Measurements from ENCODE around the gene KCNAB2.

The KCNAB2 gene

DNA sequence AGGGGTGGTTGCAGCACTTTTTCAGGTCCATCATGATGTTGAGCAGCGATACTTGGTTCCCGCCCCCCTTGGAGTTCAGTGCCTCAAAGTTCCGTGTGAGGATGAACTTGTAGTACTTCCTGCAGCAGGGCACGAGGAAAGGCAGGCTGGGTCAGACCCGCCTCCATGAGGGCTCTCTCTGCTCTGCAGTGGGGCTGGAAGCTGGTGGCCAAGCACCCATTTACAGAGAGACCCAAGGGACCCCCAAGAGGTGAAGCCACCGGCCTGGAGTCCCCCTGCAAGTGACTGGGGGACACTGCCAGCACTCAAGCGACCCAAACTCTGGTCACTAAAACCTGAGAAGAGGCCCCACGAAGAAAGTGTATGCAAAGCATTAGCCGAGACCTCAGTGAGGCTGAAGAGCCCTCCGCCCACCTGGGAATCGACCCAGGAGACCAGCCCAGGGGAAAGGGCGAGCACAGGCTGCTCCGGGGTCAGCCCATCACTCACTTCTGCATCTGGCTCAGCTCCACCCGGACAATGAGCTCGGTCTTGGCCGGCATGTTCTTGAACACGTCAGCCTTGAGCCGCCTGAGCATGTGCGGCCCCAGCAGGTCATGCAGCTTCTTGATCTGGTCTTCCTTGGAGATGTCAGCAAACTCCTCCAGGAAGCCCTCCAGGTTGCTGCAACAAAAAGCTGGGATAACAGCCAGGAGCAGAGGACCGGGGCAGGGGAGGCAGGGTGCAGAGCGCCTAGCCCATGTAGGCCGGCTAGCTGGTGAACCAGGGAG, 89.2 kb downstream of the KCNAB2 start:
- DNase-seq, result no peak

DNA sequence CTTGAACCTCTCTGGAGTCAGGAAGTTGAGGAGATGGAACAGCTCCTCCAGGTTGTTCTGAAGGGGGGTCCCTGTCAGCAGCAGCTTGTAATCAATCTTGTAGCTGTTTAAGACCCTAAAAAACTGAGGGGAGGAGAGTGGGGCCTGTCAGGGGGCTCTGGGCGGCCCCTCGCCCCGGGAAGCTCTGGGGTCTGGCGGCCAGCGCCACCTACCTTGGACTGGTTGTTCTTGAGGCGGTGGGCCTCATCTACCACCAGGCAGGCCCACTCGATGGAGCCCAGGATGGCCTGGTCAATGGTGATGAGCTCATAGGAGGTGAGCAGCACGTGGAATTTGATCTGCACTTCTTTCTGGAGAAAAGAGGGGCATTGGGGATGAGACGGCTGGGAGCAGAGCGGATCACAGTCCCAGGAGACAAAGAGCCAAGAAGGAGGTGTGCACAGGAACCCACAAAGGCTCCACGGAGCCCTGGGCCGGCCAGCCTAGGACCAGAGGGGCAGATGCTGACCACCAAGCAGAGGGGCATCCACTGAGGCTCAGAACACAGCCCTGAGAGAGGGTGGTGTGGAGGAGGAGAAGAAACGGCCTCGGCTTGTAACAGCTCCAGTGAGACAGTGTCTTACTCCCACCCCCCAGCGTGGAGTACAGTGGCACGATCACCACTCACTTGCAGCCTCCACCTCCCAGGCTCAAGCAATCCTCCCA, 91.0 kb downstream of the KCNAB2 start:
- DNase-seq, result no peak

GRCh38 chr1:6137758-6138157, 92.1 kb downstream of the KCNAB2 start:
- no peak for DNase-seq

DNA sequence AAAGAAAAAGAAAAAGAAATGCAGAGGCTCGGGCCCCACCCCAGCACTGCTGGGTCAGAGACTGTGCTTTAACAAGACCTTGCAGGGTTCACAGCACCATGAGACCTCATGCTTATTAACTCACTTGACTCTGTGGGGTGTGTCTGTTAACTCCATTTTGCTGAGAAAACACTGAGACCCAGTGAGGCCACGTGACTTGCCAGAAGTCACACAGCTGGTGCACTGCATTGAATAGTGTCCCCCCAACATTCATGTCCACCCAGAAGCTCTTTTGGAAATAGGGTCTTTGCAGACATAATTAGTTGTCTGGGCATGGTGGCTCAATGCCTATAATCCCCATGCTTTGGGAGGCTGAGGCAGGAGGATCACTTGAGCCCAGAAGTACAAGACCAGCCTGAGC, 94.7 kb downstream of the KCNAB2 start:
- no peak for DNase-seq

GRCh38 chr1:6141592-6141991, 95.9 kb downstream of the KCNAB2 start:
- no peak for DNase-seq

DNA sequence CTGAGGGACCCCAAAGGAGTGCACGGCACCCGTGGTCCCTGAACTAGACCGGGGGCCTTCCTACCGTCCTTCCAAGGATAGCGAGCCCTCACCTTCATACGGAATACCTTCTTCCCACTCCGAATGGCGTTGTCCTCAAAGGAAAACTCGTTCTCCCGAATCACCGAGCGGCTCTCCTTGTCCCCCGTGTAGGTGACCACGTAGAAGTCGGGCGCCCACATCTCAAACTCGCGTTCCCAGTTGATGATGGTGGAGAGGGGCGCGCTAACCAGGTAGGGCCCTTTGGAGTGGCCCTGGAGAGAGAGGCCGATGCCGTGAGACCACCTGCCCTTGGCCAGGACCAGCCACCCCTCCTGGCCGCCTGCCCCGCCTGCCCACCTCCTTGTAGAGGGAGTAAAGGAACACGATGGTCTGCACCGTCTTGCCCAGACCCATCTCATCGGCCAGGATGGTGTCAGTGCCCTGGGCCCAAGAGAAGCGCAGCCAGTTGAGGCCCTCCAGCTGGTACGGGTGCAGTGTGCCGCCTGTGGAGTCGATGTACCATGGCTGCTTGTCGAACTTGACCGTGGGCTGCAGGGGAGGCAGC, 96.4 kb downstream of the KCNAB2 start:
- DNase-seq, result no peak

DNA sequence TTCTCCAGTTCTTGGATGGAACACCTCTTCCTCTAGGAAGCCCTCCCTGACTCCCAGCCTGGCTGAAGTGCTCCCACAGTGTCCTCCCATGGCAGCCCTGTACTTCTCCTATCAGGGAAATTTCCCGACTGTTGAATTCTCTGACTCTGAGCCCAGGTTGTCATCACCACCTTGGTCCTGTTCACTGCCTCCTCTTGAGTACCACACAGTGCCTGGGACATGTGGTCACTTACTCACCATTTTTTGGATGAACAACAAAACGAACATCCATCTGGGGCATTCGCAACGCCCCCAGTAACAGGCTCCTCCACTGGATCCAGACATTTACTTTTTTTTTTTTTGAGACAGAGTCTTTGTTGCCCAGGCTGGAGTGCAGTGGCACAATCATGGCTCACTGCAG, 97.0 kb downstream of the KCNAB2 start:
- DNase-seq, result no peak

- DNase-seq, result no peak
Observed at GRCh38 chr1:6143395-6143794, 97.7 kb downstream of the KCNAB2 start.

DNA sequence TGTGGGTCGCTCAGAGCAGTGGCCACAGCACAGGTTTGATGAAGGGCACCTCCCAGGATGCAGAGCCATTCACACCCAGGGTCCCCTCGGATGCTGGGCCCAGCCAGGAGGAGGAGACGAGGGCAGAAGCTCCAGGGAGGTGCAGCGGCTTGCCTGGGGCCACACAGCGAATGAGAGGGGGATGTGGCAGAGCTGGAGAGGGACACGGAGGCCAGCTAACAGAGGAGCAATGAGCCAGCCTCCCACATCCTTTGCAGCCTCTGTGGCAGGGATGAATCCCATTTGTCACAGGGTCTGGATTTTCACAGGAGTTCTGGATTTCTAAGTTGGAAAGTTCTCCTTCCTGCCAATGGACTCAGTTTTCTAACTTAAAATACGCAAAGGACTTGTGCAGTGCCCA, 98.5 kb downstream of the KCNAB2 start:
- no peak for DNase-seq

- DNase-seq, result no peak
Observed at GRCh38 chr1:6144647-6145395, 99.1 kb downstream of the KCNAB2 start.

DNA sequence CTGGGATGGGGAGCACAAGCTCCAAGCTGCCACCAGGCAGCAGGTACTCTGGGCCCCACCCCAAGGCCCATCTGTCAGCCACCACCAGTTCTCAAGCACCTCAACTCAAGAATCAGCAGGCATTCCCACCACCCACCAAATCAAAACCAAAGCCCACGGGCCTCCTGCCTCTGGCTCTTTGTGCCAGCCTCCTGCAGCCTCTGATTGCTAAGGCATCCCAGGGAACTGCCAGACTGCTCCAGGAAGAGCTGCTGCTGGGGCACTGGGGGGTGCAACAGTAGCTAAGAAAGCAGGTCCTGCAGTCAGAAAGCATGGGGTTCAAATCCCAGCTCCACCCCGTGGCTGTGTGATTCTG, 99.7 kb downstream of the KCNAB2 start:
- DNase-seq, result no peak

DNA sequence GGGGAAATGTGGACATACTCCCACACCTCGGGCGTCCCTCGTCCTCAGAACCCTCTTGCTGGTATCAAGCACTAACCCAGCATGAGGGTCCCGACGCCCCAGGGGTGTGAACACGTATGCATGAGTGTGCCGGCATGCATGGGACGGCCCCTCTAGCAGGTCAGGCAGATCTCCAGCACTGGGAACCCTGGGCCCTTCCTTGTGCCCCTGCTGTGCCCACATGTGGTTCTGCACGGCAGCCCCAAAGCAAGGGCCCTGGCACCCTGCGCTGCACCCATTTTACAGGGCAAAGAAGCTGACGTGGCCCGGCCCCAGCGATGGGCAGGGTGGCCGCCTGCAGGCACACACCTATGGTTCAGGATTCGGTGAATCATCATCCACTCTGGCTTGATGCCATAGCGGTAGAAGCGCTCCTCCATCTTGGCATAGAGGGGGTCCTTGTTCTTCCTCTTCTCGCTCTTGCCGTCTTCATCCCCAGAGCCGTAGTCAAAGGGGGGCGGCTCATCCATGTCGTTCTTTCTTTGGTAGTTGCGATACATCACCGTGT, 100.2 kb downstream of the KCNAB2 start:
- no peak for DNase-seq

- peak; percentile 45 for DNase-seq
Observed at GRCh38 chr1:6148497-6149241, 103.0 kb downstream of the KCNAB2 start.

GRCh38 chr1:6149597-6149996, 103.9 kb downstream of the KCNAB2 start:
- no peak for DNase-seq

- no peak for DNase-seq
Observed at GRCh38 chr1:6150006-6150938, 104.6 kb downstream of the KCNAB2 start.

Data from activated effector memory CD4-positive, alpha-beta T cell treated with Interleukin-2 at 50 U/mL for 16 hours (primary cell).